SK-N-SH (cell line): Measurements from ENCODE around the gene TMEM87A.

Source experiments
- CTCF ChIP-seq: fragments of 200-600 bp; sonication (generic); IDR thresholded peaks from 2 replicates; pipeline ENCODE4 v1.6.1; 2017; ENCODE audit warnings: antibody characterized with exemption, mild to moderate bottlenecking, moderate library complexity
- FOXM1 ChIP-seq: IDR thresholded peaks from 2 replicates; pipeline ENCODE4 v1.4.0; 2012; ENCODE audit warnings: low read depth, mild to moderate bottlenecking
- REST ChIP-seq: IDR thresholded peaks from 2 replicates; pipeline ENCODE4 v1.6.1; 2012; ENCODE audit warnings: mild to moderate bottlenecking, low read depth, low read length, moderate library complexity
- SIN3A ChIP-seq: IDR thresholded peaks from 2 replicates; pipeline ENCODE4 v1.6.1; 2012; ENCODE audit warnings: low read depth, mild to moderate bottlenecking, low read length, moderate library complexity, borderline replicate concordance
- TAF1 ChIP-seq: IDR thresholded peaks from 2 replicates; pipeline ENCODE4 v1.6.1; 2012; ENCODE audit warnings: low read depth, mild to moderate bottlenecking, low read length, moderate library complexity, borderline replicate concordance
- USF1 ChIP-seq: IDR thresholded peaks from 2 replicates; pipeline ENCODE4 v1.4.0; 2012; ENCODE audit warnings: low read depth, borderline replicate concordance
- YY1 ChIP-seq: IDR thresholded peaks from 2 replicates; pipeline ENCODE4 v1.4.0; 2012; ENCODE audit warnings: low read depth, mild to moderate bottlenecking

DNA sequence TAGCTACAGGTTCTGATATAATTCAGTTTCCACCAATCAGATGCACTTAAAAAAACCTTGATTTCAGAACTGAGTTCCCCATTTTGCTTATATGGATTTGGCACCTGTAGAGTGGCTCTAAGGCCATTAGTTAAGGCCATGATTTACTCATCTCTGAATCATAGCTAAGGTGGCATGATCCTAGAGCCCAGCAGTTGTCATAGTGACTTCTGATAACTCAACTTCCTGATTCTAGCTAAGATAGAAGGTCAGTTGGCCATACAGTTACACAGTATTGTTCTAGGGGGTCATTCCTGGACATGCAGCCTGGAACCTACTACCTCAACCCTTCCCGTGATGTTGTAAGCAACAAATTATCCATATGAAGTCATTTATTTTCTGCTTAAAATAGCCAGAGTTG, 15.9 kb upstream of the TMEM87A start:
- TF ChIP-seq CTCF (no peak), SIN3A (no peak), REST (no peak), TAF1 (no peak), FOXM1 (no peak), YY1 (no peak), USF1 (no peak)
